Activated CD8-positive, alpha-beta memory T cell treated with anti-CD3 and anti-CD28 coated beads, Interleukin-2, amount 50 U/mL, for 1 hour (primary cell): ENCODE measurements around the gene ITPR2.
"Not testable (repeated sequence)": the region's sequence is repeated elsewhere in the genome, so short reads cannot be mapped to it uniquely, and the experiment has no call there.

Source experiments
- DNase-seq: peaks from one replicate; pipeline ENCODE4 v3.0.0-alpha.2; 2020; ENCODE audit errors: extremely low read depth

Gene ITPR2

DNA sequence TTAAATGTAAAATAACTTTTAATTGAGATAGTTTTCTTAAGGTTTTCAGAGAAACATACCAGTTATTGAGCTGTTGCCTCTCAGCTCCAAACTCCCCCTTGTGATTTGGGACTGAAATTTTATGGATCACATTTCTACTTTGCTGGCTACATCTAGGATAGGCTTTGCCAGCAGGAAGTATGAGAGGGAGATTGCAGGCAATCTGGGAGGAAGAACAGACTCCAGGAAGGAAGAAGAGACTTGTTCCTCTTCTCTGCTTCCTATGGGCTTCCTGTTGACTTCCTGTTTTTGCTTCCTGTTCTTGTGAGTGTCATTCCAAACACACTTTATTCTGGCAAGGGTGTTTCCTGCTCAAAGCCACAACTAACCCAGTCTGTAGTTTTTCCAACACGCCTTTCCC, 312.9 kb downstream of the ITPR2 start:
- DNase-seq: no peak

- DNase-seq: no peak
Observed at GRCh38 chr12:26519462-26519861, 313.5 kb downstream of the ITPR2 start.

DNA sequence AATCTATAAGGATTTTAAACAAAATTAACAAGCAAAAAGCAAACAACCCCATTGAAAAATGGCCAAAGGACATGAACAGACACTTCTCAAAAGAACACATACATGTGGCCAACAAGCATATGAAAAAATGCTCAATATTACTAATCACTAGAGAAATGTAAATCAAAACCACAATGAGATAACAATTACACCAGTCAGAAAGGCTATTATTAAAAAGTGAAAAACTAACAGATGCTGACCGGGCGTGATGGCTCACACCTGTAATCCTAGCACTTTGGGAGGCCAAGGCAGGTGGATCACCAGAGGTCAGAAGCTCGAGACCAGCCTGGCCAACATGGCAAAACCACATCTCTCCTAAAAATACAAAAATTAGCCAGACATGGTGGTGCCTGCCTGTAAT, 315.7 kb downstream of the ITPR2 start:
- DNase-seq: not testable (repeated sequence)

DNA sequence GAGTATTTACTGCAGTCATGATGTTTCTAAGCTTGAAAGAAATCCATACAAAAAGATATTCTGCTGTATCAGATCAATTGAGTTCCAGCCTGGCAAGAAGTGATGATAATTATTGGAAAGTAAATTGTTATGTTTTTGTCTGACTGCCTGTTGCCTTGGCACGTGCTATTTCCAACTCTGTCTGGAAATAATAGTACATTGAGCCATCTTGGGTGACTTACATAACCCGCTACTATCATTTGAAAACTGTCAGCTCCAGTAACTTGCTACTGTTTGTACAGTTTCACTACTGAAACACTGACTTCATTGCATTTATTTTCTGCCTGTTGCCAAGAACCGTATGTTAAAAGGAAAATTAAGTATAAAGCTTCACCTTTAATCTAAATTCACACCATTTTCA, 318.6 kb downstream of the ITPR2 start:
- DNase-seq: no peak

GRCh38 chr12:26513363-26514043, 319.5 kb downstream of the ITPR2 start:
- DNase-seq: no peak

GRCh38 chr12:26512213-26512612, 320.8 kb downstream of the ITPR2 start:
- DNase-seq: no peak

DNA sequence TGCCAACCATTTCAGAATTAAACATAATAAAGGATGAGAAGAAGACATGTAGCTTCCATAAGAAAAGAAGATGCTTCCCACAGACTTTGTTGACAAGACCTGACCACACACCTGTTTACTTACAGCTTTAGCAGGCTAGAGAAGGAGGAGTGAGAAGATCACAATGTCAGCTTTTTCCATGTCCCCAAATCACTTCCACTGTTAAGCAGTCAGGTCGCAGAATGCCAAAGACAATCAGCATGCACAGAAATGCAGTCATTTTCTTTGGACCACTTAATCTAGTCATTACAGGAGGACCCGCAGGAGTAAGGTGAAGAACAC, 322.7 kb downstream of the ITPR2 start:
- no peak for DNase-seq

GRCh38 chr12:26507613-26508012, 325.4 kb downstream of the ITPR2 start:
- no peak for DNase-seq

- no peak for DNase-seq
Observed at GRCh38 chr12:26499979-26500640, 332.9 kb downstream of the ITPR2 start.

GRCh38 chr12:26496170-26496569, 336.8 kb downstream of the ITPR2 start:
- DNase-seq: no peak

- no peak for DNase-seq
Observed at GRCh38 chr12:26493656-26494055, 339.3 kb downstream of the ITPR2 start.

DNA sequence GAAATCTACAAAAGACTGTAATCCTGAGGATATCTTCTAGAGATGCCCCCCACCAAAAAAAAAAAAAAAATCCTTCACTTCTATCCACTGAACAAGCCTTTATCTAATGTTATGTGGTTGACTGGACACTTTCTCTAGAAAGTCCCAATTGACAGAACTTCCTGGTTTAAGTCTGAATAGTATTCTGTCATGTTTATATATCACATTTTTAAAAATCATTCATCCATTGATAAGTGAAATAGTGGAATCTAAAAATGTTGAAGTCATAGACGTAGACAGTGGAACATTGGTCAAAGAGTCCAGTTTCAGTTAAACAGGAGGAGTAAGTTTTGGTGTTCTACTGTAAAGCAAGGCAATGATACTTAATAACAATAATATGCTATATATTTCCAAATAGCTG, 340.6 kb downstream of the ITPR2 start:
- DNase-seq: no peak

DNA sequence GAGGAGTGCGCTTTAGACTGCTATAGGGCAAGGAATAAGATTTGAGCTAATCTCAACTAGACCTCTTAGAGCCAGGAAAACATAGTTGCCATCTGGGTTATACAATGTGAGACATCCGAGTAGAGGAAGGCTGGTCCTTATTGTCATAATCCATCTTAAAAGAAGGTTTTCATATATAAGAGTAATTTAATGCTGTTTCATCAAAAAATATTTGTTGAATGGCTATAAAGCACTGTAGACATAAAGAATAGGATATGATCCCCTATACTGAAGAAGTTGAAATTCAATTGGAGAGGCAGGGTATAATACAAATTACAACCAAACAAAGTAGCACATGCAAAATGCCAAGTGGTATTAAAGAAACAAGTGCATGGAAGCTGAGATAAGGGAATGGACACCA, 343.1 kb downstream of the ITPR2 start:
- DNase-seq: no peak

DNA sequence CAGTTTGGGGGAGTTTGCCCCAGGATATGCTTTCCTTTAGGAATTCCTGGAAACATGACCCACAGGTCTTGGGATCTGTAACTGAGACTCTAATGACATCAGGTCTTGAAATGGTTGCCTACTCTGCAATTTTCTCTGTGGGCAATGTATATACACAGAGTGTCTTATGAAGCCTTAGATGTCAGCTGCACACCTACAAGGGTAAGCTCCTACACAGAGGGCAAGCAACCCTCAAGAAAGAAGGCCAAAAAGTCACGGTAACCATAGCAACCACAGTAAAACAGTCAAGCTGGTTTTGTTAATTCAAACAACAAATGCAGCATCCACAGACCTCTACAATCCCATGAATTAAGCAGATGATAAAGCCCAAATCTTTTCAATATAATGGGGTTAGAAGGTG, 344.6 kb downstream of the ITPR2 start:
- DNase-seq: no peak

- no peak for DNase-seq
Observed at GRCh38 chr12:26473291-26473690, 359.7 kb downstream of the ITPR2 start.

GRCh38 chr12:26471560-26471959, 361.4 kb downstream of the ITPR2 start:
- no peak for DNase-seq

DNA sequence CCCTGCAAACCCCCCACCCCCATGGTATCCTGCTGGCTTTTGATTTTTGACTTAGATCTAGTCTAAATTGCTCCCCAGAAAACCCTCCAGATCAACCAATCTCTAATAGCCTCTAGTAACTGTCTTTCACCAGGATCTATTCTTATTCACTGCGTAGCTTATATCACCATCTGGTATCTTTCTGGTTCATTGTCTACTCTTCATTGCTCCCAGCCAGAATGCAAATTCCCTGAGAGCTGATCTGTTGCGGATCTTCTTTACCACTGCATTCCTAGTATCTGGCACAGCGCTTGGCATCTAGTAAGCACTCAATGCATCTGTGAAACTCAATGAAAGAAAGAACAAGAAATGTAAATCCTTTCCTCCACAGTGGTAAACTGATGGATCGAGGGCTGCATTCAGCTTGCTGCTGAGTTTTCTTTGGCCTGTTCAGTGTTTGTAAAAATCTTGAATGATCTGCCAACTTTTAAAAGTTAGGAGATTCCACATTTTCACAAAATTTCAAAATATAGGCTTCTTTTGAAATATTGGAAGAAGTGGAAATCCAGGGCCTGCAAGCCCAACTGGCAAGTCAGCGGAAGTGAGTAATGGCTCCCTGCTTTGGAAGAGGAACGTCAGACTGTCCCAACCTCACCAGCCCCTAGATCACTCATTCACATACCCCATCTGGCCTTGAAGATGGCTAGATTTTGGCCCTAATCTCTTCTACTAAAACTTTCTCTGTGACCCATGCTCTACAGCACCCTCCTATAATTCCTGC, 363.4 kb downstream of the ITPR2 start:
- DNase-seq: no peak

DNA sequence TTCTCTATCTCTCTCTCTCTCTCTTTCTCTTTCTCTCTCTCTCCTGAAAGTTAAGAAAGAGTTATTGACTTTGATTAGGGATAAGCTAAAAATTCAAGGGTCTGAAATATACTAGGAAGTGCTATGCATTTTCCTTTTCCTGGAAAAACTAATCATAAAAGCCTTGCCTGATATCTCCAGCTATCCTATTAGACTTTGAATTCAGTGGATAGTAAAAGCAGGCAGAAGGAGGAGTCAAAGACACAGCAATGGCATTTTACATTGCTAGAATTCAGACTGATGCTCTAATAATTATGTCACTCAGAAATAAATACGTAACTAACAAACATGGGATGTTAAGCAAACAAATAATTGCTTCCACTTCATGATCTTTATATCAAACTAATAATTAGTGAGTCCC, 365.6 kb downstream of the ITPR2 start:
- no peak for DNase-seq

GRCh38 chr12:26466726-26467125, 366.3 kb downstream of the ITPR2 start:
- DNase-seq: no peak

GRCh38 chr12:26465419-26466097, 367.4 kb downstream of the ITPR2 start:
- no peak for DNase-seq

DNA sequence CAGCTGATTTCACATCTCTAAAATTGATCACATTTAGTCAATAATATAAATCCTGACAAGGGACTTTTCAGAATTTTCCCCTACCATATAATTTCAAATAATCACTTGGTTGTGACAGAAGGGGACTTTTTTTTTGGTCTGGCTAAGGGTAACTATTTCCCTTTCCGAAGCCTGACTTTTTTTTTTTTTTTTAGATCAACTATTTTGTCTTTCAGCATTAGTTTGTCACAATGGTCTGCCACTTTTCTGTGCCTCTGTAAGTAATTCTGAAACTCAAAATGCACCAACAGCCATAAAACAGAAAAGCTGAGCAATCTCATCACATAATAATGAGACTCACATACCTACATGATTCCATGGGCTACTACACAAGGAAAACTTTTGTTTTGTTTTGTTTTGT, 371.2 kb downstream of the ITPR2 start:
- DNase-seq: no peak

DNA sequence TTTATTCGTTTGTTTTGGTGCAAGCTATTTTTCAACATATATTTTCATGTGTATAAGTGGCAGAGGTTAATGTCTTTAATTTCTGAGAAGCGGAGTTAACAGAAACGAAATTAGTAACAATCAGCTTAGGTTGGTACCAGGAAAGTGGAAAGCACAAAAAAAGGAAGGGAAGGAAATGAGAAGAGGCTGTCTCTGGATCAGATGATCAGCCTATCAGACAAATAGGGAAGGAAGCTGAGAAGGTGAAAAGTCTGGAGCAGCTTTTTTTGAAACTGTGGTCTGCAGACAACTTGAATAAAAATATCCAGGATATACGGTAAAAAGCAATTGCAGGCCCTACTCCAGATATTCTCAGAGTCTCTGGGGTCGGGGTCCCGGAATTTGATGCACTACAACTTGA, 372.6 kb downstream of the ITPR2 start:
- DNase-seq: no peak
